Fibroblast of lung (primary cell): ENCODE measurements around the gene ZSWIM4.

Experiments
- CTCF ChIP-seq, 2 donors: IDR thresholded peaks in 1 of 2; conservative IDR thresholded peaks in 1 of 2; 1 replicate in 1 of 2; 2 replicates in 1 of 2; pipeline ENCODE4 v1.5.1; 2011 to 2012; ENCODE audit warnings: low read length in 2 of 2, control low read depth in 1 of 2, inconsistent platforms in 1 of 2, low read depth in 1 of 2, mild to moderate bottlenecking in 1 of 2
- EZH2 ChIP-seq: IDR thresholded peaks from 2 replicates; pipeline ENCODE4 v1.5.1; 2012; ENCODE audit warnings: low read length, control low read depth, mild to moderate bottlenecking; ENCODE audit errors: missing control alignments

DNA sequence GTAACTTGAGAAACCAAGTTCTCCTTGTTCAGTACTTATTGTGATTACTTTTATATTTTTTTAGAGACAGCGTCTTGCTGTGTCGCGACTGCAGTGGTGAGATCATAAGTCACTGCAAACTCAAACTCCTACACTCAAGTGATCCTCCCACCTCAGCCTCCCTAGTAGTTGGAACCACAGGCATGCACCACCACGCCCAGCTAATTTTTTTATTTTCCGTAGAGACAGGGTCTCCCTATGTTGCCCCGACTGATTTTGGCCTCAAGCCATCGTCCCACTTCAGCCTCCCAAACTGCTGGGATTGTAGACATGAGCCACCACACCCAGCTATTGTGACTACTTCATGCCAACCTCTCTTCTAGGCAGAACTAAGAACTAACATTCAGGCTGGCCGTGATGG lies 12.7 kb upstream of the ZSWIM4 start:
- TF ChIP-seq EZH2 (no peak), CTCF (conservative IDR thresholded peaks at IDR 0.05 in 1 of 2, IDR thresholded peaks at IDR 0.05 in 1 of 2; ENCODE audit: low read depth in 1 of 2, low read length in 2 of 2) (no peak)
